NCI-H2107 treated with DMSO at 0.1 percent for 48 hours (cell line): Measurements from ENCODE around the gene DEFB132.
A peak's percentile ranks its signal among the peaks of the same experiment; 100 is the strongest.

ENCODE experiments used
- DNase-seq: peaks from one replicate; lab custom pipeline; 2025; ENCODE audit not compliant: unreplicated experiment; lab: John Stamatoyannopoulos, UW

Gene DEFB132

GRCh38 chr20:297098-297924 is 39.8 kb downstream of the DEFB132 start, which contains the start of gene ZCCHC3:
Gene ZCCHC3, plus strand, starts transcription at chr20:297570. Its CDS starts 17 bp downstream, at chr20:297587.
- peak; percentile 63 for DNase-seq

- DNase-seq: no peak
Observed at GRCh38 chr20:297925-298775, 40.6 kb downstream of the DEFB132 start.

DNA sequence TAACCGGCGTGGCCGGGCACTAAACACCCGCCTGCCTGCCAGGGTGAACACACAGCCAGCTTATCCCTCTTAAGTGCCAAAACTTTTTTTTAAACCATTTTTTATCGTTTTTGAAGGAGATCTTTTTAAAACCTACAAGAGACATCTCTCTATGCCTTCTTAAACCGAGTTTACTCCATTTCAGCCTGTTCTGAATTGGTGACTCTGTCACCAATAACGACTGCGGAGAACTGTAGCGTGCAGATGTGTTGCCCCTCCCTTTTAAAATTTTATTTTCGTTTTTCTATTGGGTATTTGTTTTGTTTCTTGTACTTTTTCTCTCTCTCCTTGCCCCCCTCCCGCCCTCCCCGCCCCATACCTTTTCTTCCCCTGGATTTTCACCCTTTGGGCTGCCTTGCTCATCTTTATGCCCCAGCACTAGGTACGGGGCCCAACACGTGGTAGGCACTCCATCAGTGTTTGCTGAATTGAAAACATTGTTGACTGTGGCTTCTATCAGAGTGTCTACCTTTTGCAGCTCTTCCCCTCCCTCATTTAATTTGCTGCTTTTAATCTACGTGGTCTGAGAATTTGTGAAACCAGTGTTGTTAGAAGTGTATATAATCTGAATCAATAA is 41.4 kb downstream of the DEFB132 start:
- DNase-seq: no peak

DNA sequence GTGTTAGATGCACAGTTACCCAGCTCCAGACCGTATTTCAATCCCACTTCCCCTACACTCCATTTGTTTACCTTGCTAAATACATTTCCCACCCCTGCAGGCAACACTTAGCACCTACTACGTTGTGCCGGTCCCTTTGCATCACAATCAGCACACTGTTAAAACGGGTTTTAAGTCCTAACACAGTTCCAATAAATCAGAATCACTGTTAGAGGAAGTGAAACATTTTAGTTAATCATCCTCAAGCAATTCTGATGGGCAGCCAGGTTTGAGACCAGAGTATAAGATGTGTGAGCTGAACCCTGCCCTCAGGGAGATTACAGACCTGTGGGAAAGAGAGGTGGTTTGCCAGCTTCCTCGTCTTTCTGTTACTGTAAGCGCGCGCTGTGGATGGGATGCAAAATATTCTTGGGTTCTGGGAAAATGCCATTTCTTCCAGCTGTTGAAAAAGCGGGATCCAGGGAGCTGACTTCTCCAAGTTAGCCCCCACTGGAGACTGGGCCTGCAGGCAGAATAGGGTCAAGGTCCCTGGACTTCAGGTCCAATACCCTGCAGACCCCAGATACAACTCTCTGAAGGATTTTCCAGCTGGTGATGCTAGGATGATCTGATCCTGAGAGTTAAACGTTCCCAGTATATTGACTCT is 42.9 kb downstream of the DEFB132 start:
- no peak for DNase-seq

DNA sequence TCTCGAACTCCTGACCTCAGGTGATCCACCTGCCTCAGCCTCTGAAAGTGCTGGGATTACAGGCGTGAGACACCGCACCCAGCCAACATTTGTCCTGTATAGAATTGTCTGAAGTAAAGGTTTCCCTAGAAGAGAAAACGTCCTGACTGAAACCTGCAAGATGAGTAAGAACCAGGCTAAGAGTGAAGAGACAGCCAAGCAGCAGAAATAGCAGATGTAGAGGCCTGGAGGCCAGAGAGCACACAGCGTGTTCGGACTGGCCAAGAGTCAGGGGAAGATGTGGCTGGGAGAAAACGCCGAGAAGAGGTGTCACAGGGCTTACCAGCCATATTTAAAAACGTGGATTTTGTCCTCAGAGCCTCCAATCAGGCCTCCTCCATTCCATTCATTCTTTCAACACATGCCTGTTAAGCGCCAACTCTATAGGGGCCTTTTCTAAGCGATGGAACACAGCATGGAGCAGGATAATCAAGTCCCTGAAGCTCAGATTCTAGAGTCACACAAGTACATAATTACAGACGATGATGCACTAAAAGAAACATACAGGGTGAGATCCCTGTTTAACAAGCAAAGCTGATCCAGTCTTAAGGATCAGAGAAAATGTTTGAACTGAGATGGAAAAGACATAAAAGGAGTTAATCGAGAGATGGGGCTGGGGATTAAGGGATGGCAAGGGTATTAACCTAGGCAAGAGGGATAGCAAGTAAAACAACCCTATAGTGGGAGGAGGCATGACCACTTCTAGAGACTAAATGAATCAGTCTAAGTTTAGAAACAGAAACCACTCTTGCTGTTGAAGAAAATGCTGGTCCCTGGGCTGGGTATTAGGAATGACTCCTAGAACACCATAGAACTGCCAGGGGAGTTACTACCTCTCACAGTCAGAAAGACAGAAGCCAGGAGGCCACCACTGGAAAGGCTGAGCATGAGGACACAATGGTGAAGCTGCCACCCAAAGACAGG is 44.6 kb downstream of the DEFB132 start:
- no peak for DNase-seq

- DNase-seq: no peak
Observed at GRCh38 chr20:305745-306144, 48.2 kb downstream of the DEFB132 start.

GRCh38 chr20:308427-309038 is 51.0 kb downstream of the DEFB132 start:
- DNase-seq: no peak

- no peak for DNase-seq
Observed at GRCh38 chr20:309306-309840, 51.8 kb downstream of the DEFB132 start.

- DNase-seq: peak; percentile 88
Observed at GRCh38 chr20:309841-310644, 52.5 kb downstream of the DEFB132 start.

- DNase-seq: no peak
Observed at GRCh38 chr20:310645-311044, 53.1 kb downstream of the DEFB132 start.
